SK-N-SH (cell line): ENCODE data around the gene VEGFD. TPM values are rescaled to one million over a fixed set of nuclear protein-coding genes. Genes with fewer than 3 reads are reported as not detected.
"Not testable (repeated sequence)": the region's sequence is repeated elsewhere in the genome, so short reads cannot be mapped to it uniquely, and the experiment has no call there.

Experiments
- CTCF ChIA-PET: fragments of 300-600, 350-600 bp; formaldehyde crosslinking; extraction: SDS; loops from one replicate; lab custom pipeline; 2021; lab: Yijun Ruan, JAX
- POLR2A ChIA-PET: fragments of 350-600 bp; sonication (Branson Sonifier 250); formaldehyde crosslinking; extraction: SDS; loops from one replicate; lab custom pipeline; 2020; ENCODE audit warnings: antibody characterized with exemption, inconsistent platforms; lab: Yijun Ruan, JAX
- DNase-seq: peaks from one replicate; pipeline ENCODE4 v3.0.0; 2012
- H2AFZ ChIP-seq: fragments of 200-600 bp; sonication (generic); 2 replicates; pipeline ENCODE4 v1.8.1; 2016; ENCODE audit warnings: antibody characterized with exemption, mild to moderate bottlenecking, low read depth
- H3F3A ChIP-seq: fragments of 200-600 bp; sonication (generic); replicated peaks from 2 replicates; pipeline ENCODE3; 2016; ENCODE audit warnings: antibody characterized with exemption, mild to moderate bottlenecking; ENCODE audit not compliant: insufficient read depth
- H3K27ac ChIP-seq, 2 experiments: fragments of 200-500 bp in 1 of 2; fragments of 200-600 bp in 1 of 2; sonication (Bioruptor generic) in 1 of 2; sonication (generic), shearing (Covaris generic) in 1 of 2; 2 replicates each; pipeline versions ENCODE4 v1.5.1 to v1.6.1; 2014 to 2016; ENCODE audit warnings: low read depth in 2 of 2, inconsistent platforms in 1 of 2, low read length in 1 of 2, mild to moderate bottlenecking in 1 of 2, mixed read lengths in 1 of 2
- H3K27me3 ChIP-seq: fragments of 200-600 bp; sonication (generic), shearing (Covaris generic); 2 replicates; pipeline ENCODE4 v1.6.1; 2016; ENCODE audit warnings: mixed run types; ENCODE audit not compliant: insufficient read depth
- H3K36me3 ChIP-seq, 2 experiments: fragments of 200-500 bp in 1 of 2; fragments of 200-600 bp in 1 of 2; sonication (Bioruptor generic) in 1 of 2; sonication (generic) in 1 of 2; replicated peaks in 1 of 2; 2 replicates each; pipeline versions ENCODE3 to v1.5.1; 2014 to 2016; ENCODE audit warnings: low read length in 1 of 2, mild to moderate bottlenecking in 1 of 2; ENCODE audit not compliant: insufficient read depth in 2 of 2, control insufficient read depth in 1 of 2
- H3K4me1 ChIP-seq, 2 experiments: fragments of 200-500 bp in 1 of 2; fragments of 200-600 bp in 1 of 2; sonication (Bioruptor generic) in 1 of 2; sonication (generic), shearing (Covaris generic) in 1 of 2; 2 replicates each; pipeline versions ENCODE4 v1.5.1 to v1.6.1; 2014 to 2016; ENCODE audit warnings: low read depth in 1 of 2, low read length in 1 of 2, mixed run types in 1 of 2; ENCODE audit not compliant: insufficient read depth in 2 of 2, control insufficient read depth in 1 of 2
- H3K4me2 ChIP-seq: fragments of 200-600 bp; sonication (generic), shearing (Covaris generic); 2 replicates; pipeline ENCODE4 v1.6.1; 2017; ENCODE audit warnings: mixed run types
- H3K4me3 ChIP-seq, 2 experiments: fragments of 200-500 bp in 1 of 2; fragments of 200-600 bp in 1 of 2; sonication (Bioruptor generic) in 1 of 2; sonication (generic), shearing (Covaris generic) in 1 of 2; 2 replicates each; pipeline versions ENCODE4 v1.5.1 to v1.8.1; 2014 to 2016; ENCODE audit warnings: low read depth in 2 of 2, inconsistent platforms in 1 of 2, low read length in 1 of 2, mild to moderate bottlenecking in 1 of 2, mixed read lengths in 1 of 2, moderate library complexity in 1 of 2
- H3K79me2 ChIP-seq: fragments of 200-600 bp; sonication (generic); 2 replicates; pipeline ENCODE4 v1.8.1; 2017; ENCODE audit warnings: mild to moderate bottlenecking; ENCODE audit not compliant: insufficient read depth
- H3K9ac ChIP-seq: fragments of 200-600 bp; sonication (generic); 2 replicates; pipeline ENCODE4 v1.6.1; 2017; ENCODE audit warnings: mixed run types
- H3K9me2 ChIP-seq: fragments of 200-600 bp; sonication (generic); 2 replicates; pipeline ENCODE4 v1.6.1; 2017; ENCODE audit warnings: mixed run types
- H3K9me3 ChIP-seq: fragments of 200-600 bp; sonication (generic); 2 replicates; pipeline ENCODE4 v1.6.1; 2017; ENCODE audit warnings: mixed run types, mild to moderate bottlenecking, moderate library complexity
- H4K20me1 ChIP-seq: fragments of 200-600 bp; sonication (generic); 2 replicates; pipeline ENCODE4 v1.6.1; 2017; ENCODE audit warnings: mild to moderate bottlenecking, mixed run types; ENCODE audit not compliant: insufficient read depth
- ELF1 ChIP-seq: IDR thresholded peaks from 2 replicates; pipeline ENCODE4 v1.4.0; 2012
- EZH2phosphoT487 ChIP-seq: fragments of 200-600 bp; sonication (generic); IDR thresholded peaks from 2 replicates; pipeline ENCODE4 v1.6.1; 2017; ENCODE audit warnings: low read depth, mixed run types, mild to moderate bottlenecking, antibody characterized with exemption, moderate library complexity, borderline replicate concordance
- FOSL2 ChIP-seq: IDR thresholded peaks from 2 replicates; pipeline ENCODE4 v1.4.0; 2012; ENCODE audit warnings: low read depth, mild to moderate bottlenecking, moderate library complexity, borderline replicate concordance
- FOXM1 ChIP-seq: IDR thresholded peaks from 2 replicates; pipeline ENCODE4 v1.4.0; 2012; ENCODE audit warnings: low read depth, mild to moderate bottlenecking
- JUND ChIP-seq: IDR thresholded peaks from 2 replicates; pipeline ENCODE4 v1.4.0; 2012
- RAD21 ChIP-seq: IDR thresholded peaks from 2 replicates; pipeline ENCODE4 v1.6.1; 2012; ENCODE audit warnings: mild to moderate bottlenecking, low read length
- RCOR1 ChIP-seq: fragments of 150-350 bp; IDR thresholded peaks from 2 replicates; pipeline ENCODE4 v1.6.1; 2017; ENCODE audit warnings: antibody characterized with exemption, low read length
- RXRA ChIP-seq: IDR thresholded peaks from 2 replicates; pipeline ENCODE4 v1.4.0; 2012; ENCODE audit warnings: low read depth, mild to moderate bottlenecking, borderline replicate concordance
- SMC3 ChIP-seq: IDR thresholded peaks from 2 replicates; pipeline ENCODE4 v1.6.1; 2012; ENCODE audit warnings: low read depth, low read length, improper control_type of control experiment
- TCF12 ChIP-seq: IDR thresholded peaks from 2 replicates; pipeline ENCODE4 v1.4.0; 2012
- TEAD4 ChIP-seq: IDR thresholded peaks from 2 replicates; pipeline ENCODE4 v1.4.0; 2012; ENCODE audit warnings: mild to moderate bottlenecking, borderline replicate concordance; ENCODE audit not compliant: insufficient read depth
- WGBS: methylation state at CpG from one replicate; pipeline ENCODE4 v1.1.6; 2017; ENCODE audit warnings: low lambda C conversion rate; 5-methylcytosine and 5-hydroxymethylcytosine counted together
- polyA plus RNA-seq, 3 experiments: library from polyadenylated mRNA; depleted of rRNA; stranded (reverse); fragments of >200 nt; gene quantifications; 2 replicates each; pipeline ENCODE4 v1.2.3, GENCODE V29; 2012
- TF ChIP-seq, protein P1 (sequence below): fragments of 200-600 bp; sonication (generic); IDR thresholded peaks from 2 replicates; pipeline ENCODE4 v1.6.1; 2017; ENCODE audit warnings: antibody characterized with exemption, mild to moderate bottlenecking, moderate library complexity
- TF ChIP-seq, protein P2 (sequence below): IDR thresholded peaks from 2 replicates; pipeline ENCODE4 v1.4.0; 2012; ENCODE audit warnings: low read depth, borderline replicate concordance
- TF ChIP-seq, protein P3 (sequence below): fragments of 150-350 bp; IDR thresholded peaks from 2 replicates; pipeline ENCODE4 v1.6.1; 2017; ENCODE audit warnings: antibody characterized with exemption, low read length, low read depth, borderline replicate concordance

VEGFD gene
- polyA plus RNA-seq, 1 of the 3 experiments (the other 2 are of a cell fraction): 5.3 TPM

DNA sequence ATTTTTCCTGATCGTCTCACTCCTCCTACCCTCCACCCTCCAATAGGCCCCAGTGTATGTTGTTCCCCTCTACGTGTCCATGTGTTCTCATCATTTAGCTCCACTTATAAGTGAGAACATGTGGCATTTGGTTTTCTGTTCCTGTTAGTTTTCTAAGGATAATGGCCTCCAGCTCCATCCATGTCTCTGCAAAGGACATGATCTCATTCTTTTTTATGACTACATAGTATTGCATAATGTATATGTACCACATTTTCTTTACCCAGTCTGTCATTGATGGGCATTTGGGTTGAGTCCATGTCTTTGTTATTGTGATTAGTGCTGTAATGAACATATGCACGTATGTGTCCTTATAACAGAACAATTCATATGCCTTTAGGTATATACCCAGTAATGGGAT, 78.3 kb downstream of the VEGFD start:
- H3K9me3 ChIP-seq, H3K79me2 ChIP-seq, H3K4me1 ChIP-seq, H4K20me1 ChIP-seq, H3K27ac ChIP-seq, H3K36me3 ChIP-seq, H3K4me2 ChIP-seq, POLR2A ChIA-PET, H3K9ac ChIP-seq, H2AFZ ChIP-seq, H3K27me3 ChIP-seq, H3K4me3 ChIP-seq, CTCF ChIA-PET, DNase-seq, H3F3A ChIP-seq, H3K9me2 ChIP-seq: not testable (repeated sequence)
- WGBS: 26% methylated on average over 3 of the region's 3 CpGs

DNA sequence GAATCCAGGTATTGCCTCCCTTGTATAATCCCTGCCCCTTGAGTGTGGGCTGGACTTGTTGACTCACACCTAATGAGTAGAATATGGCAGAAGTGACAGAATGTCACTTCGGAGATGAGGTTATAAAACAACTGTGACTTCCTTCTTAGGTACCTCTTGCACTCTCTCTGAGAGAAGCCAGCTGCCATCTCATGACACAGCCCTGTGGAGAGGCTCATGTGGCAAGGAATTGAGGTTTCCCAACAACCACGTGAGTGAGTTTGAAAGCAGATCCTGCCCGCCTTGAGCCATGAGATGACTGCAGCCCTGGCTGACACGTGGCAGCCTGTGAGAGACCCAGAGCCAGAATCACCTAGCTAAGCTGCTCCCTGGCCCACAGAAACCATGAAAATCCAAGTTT, 82.3 kb downstream of the VEGFD start:
- CTCF ChIA-PET: interaction anchor here (0.5 to 1.8 kb wide), 3 partner anchors 9 to 47 kb away, joined by 3 to 9 read pairs (median 3); no protein-coding TSS in a partner anchor
- POLR2A ChIA-PET: no interaction called here

DNA sequence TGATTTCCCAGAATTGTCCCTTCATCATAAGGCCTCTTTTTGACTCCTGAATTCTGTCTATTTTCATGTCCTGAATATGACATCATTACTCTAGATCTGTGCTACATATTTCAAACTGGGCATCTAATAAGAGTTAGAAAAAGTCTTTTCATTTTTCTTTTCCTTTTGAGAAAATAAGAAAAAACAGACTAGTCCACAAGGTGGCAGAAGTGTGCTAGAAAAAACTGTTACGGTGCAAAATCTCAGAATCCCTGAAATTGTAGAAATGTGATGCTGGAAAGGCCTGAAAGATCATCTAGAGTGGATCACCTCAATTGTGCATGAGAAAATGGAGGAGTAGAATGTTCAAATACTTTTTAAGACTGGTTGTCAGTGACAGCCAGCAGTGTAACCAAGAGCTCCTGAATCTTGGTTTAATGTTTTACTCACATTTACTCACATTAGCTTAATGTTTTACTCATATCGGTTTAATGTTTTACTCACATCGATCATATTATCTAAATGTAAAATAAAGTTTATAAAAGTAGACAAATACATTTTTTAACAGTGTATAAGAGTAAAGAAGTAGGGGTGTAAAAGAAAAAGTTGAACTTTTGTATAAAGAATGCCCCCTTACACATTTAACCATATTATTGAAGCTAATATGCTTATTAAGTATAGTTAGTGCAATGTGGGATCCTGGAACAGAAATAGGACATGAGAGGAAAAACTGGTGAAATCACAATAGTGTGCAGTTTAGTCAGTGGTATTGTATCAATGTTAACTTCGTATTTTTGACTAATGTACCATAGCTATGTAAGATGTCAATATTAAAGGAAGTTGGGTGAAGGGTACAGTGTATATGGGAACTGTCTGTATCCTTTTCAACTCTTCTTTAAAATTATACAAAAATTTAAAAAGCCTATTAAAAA, 84.0 kb downstream of the VEGFD start:
- no peaks in the 10 kb centered on the region for H4K20me1 ChIP-seq
- peak; percentile 49 for DNase-seq
- no peaks in the 10 kb centered on the region for H3K9me3 ChIP-seq
- WGBS: 23% methylated on average over 4 of the region's 4 CpGs
- ChIA-PET POLR2A (no interaction called here), CTCF (interaction anchor here (0.6 to 3.5 kb wide), 25 partner anchors 9 to 1137 kb away, joined by 3 to 17 read pairs (median 4); partner anchors contain the start of genes ASB11 and PIGA)
- H2AFZ ChIP-seq: no peak overlapping the region
- no peak overlapping the region for H3K9ac ChIP-seq
- no peak overlapping the region; a peak in 1 of 4 replicates for H3K4me3 ChIP-seq
- no peak overlapping the region for H3K4me2 ChIP-seq
- H3K27me3 ChIP-seq: no peaks in the 10 kb centered on the region
- no peaks in the 10 kb centered on the region for H3K79me2 ChIP-seq
- no peaks in the 10 kb centered on the region; a peak in 1 of 4 replicates for H3K4me1 ChIP-seq
- TF ChIP-seq TEAD4: no peak
- no peak for TF ChIP-seq RXRA
- TF ChIP-seq TCF12: no peak
- TF ChIP-seq, protein P1, sequence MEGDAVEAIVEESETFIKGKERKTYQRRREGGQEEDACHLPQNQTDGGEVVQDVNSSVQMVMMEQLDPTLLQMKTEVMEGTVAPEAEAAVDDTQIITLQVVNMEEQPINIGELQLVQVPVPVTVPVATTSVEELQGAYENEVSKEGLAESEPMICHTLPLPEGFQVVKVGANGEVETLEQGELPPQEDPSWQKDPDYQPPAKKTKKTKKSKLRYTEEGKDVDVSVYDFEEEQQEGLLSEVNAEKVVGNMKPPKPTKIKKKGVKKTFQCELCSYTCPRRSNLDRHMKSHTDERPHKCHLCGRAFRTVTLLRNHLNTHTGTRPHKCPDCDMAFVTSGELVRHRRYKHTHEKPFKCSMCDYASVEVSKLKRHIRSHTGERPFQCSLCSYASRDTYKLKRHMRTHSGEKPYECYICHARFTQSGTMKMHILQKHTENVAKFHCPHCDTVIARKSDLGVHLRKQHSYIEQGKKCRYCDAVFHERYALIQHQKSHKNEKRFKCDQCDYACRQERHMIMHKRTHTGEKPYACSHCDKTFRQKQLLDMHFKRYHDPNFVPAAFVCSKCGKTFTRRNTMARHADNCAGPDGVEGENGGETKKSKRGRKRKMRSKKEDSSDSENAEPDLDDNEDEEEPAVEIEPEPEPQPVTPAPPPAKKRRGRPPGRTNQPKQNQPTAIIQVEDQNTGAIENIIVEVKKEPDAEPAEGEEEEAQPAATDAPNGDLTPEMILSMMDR: peak; percentile 70
- TF ChIP-seq, protein P2, sequence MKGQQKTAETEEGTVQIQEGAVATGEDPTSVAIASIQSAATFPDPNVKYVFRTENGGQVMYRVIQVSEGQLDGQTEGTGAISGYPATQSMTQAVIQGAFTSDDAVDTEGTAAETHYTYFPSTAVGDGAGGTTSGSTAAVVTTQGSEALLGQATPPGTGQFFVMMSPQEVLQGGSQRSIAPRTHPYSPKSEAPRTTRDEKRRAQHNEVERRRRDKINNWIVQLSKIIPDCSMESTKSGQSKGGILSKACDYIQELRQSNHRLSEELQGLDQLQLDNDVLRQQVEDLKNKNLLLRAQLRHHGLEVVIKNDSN: no peak
- no peak for TF ChIP-seq RCOR1
- no peak for TF ChIP-seq FOSL2
- peak; percentile 73 for TF ChIP-seq RAD21
- TF ChIP-seq FOXM1: no peak
- peak; percentile 38 for TF ChIP-seq SMC3
- TF ChIP-seq EZH2phosphoT487: no peak
- TF ChIP-seq, all 33 proteins: peak for 3
- Histone ChIP-seq H3K27ac (no peak overlapping the region; a peak in 1 of 4 replicates), H3F3A (no peaks in the 10 kb centered on the region), H3K9me2 (no peaks in the 10 kb centered on the region), H3K36me3 (no peaks in the 10 kb centered on the region)

More for the DNA sequence above, 82.3 kb downstream of the VEGFD start:
- no peak overlapping the region for H2AFZ ChIP-seq
- H4K20me1 ChIP-seq: no peaks in the 10 kb centered on the region
- no peak overlapping the region for H3K27ac ChIP-seq
- H3K9me3 ChIP-seq: no peaks in the 10 kb centered on the region
- no peaks in the 10 kb centered on the region for H3K79me2 ChIP-seq
- no peak overlapping the region for H3K9ac ChIP-seq
- no peaks in the 10 kb centered on the region for H3K36me3 ChIP-seq
- no peak for TF ChIP-seq RAD21
- no peak for TF ChIP-seq JUND
- TF ChIP-seq ELF1: no peak
- no peak for TF ChIP-seq RCOR1
- TF ChIP-seq, protein P3, sequence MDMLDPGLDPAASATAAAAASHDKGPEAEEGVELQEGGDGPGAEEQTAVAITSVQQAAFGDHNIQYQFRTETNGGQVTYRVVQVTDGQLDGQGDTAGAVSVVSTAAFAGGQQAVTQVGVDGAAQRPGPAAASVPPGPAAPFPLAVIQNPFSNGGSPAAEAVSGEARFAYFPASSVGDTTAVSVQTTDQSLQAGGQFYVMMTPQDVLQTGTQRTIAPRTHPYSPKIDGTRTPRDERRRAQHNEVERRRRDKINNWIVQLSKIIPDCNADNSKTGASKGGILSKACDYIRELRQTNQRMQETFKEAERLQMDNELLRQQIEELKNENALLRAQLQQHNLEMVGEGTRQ: no peak
- H3K4me2 ChIP-seq: no peak overlapping the region
- WGBS: 56% methylated on average over 4 of the region's 4 CpGs
- no peaks in the 10 kb centered on the region for H3K9me2 ChIP-seq
- H3F3A ChIP-seq: no peaks in the 10 kb centered on the region
- DNase-seq: no peak
- H3K4me3 ChIP-seq: no peak overlapping the region
- H3K27me3 ChIP-seq: no peaks in the 10 kb centered on the region
- no peaks in the 10 kb centered on the region; a peak in 1 of 4 replicates for H3K4me1 ChIP-seq
